ENCODE results near the gene INSRR.

INSRR gene

GRCh38 chr1:156894001-156894400 lies 35.1 kb upstream of the INSRR start:
- no peak for DNase-seq

GRCh38 chr1:156893048-156893953 lies 34.4 kb upstream of the INSRR start, which contains the start of gene PEAR1:
TSS of gene PEAR1 (plus strand) at chr1:156893718. CDS start at chr1:156903927, 10,209 bp downstream.
- DNase-seq: no peak

- peak; percentile 68 to 80 (median 77) for DNase-seq
Observed at GRCh38 chr1:156892190-156893047, 33.5 kb upstream of the INSRR start.

GRCh38 chr1:156889802-156890580 lies 31.1 kb upstream of the INSRR start:
- peak in 3 of 5 experiments; percentile 23 to 30 (median 29) for DNase-seq

GRCh38 chr1:156887734-156888133 lies 28.8 kb upstream of the INSRR start:
- DNase-seq: no peak

- DNase-seq: no peak
Observed at GRCh38 chr1:156887317-156887716, 28.4 kb upstream of the INSRR start.

GRCh38 chr1:156886583-156887281 lies 27.8 kb upstream of the INSRR start:
- DNase-seq: no peak

- no peak for DNase-seq
Observed at GRCh38 chr1:156885880-156886355, 27.0 kb upstream of the INSRR start.

GRCh38 chr1:156885314-156885713 lies 26.4 kb upstream of the INSRR start:
- no peak for DNase-seq

GRCh38 chr1:156884560-156885184 lies 25.8 kb upstream of the INSRR start:
- DNase-seq: no peak

- DNase-seq: no peak
Observed at GRCh38 chr1:156883919-156884318, 25.0 kb upstream of the INSRR start.

- DNase-seq: no peak
Observed at GRCh38 chr1:156882543-156882942, 23.6 kb upstream of the INSRR start.

GRCh38 chr1:156881663-156882062 lies 22.7 kb upstream of the INSRR start:
- DNase-seq: no peak

GRCh38 chr1:156881101-156881500 lies 22.2 kb upstream of the INSRR start:
- no peak for DNase-seq

- DNase-seq: no peak
Observed at GRCh38 chr1:156880473-156880872, 21.6 kb upstream of the INSRR start.

- DNase-seq: no peak
Observed at GRCh38 chr1:156879876-156880275, 21.0 kb upstream of the INSRR start.

- DNase-seq: no peak
Observed at GRCh38 chr1:156877433-156878170, 18.7 kb upstream of the INSRR start.

- no peak for DNase-seq
Observed at GRCh38 chr1:156876281-156876680, 17.4 kb upstream of the INSRR start.

GRCh38 chr1:156875341-156875615 lies 16.4 kb upstream of the INSRR start:
- DNase-seq: no peak

- no peak for DNase-seq
Observed at GRCh38 chr1:156874572-156875340, 15.8 kb upstream of the INSRR start.
